GM23248 (cell line): ENCODE data around the gene ADAM19. TPM values are rescaled to one million over a fixed set of nuclear protein-coding genes. Genes with fewer than 3 reads are reported as not detected.

Experiments
- DNase-seq: peaks from one replicate; pipeline ENCODE4 v3.0.0-alpha.2; 2015
- H2AFZ ChIP-seq: fragments of 200-600 bp; sonication (generic); 2 replicates; pipeline ENCODE4 v1.6.1; 2016; ENCODE audit warnings: antibody characterized with exemption
- H3F3A ChIP-seq: fragments of 200-600 bp; sonication (generic); 2 replicates; pipeline ENCODE4 v1.6.1; 2016; ENCODE audit warnings: mild to moderate bottlenecking, antibody characterized with exemption, mixed run types; ENCODE audit not compliant: insufficient read depth
- H3K27ac ChIP-seq: fragments of 200-600 bp; sonication (generic); 2 replicates; pipeline ENCODE4 v1.5.1; 2016; ENCODE audit warnings: mild to moderate bottlenecking
- H3K27me3 ChIP-seq: fragments of 200-600 bp; sonication (generic); replicated peaks from 2 replicates; pipeline ENCODE4 v1.6.1; 2016; ENCODE audit warnings: mild to moderate bottlenecking; ENCODE audit not compliant: insufficient read depth
- H3K36me3 ChIP-seq: fragments of 200-600 bp; sonication (generic); 2 replicates; pipeline ENCODE4 v1.6.1; 2016; ENCODE audit warnings: low read depth, mild to moderate bottlenecking
- H3K4me1 ChIP-seq: fragments of 200-600 bp; sonication (generic); 2 replicates; pipeline ENCODE4 v1.6.1; 2016; ENCODE audit warnings: mild to moderate bottlenecking; ENCODE audit not compliant: insufficient read depth
- H3K4me2 ChIP-seq: fragments of 200-600 bp; sonication (generic); one replicate; pipeline ENCODE4 v1.6.1; 2016; ENCODE audit warnings: mild to moderate bottlenecking; ENCODE audit not compliant: unreplicated experiment
- H3K4me3 ChIP-seq: fragments of 200-600 bp; sonication (generic); 2 replicates; pipeline ENCODE4 v1.5.1; 2016; ENCODE audit warnings: mild to moderate bottlenecking
- H3K79me2 ChIP-seq: fragments of 200-600 bp; sonication (generic); 2 replicates; pipeline ENCODE4 v1.6.1; 2016; ENCODE audit warnings: mild to moderate bottlenecking; ENCODE audit not compliant: insufficient read depth
- H3K9ac ChIP-seq: fragments of 200-600 bp; sonication (generic); 2 replicates; pipeline ENCODE4 v1.6.1; 2016; ENCODE audit warnings: mild to moderate bottlenecking
- H3K9me2 ChIP-seq: fragments of 200-600 bp; sonication (generic); 2 replicates; pipeline ENCODE4 v1.6.1; 2016; ENCODE audit warnings: mixed run types, mild to moderate bottlenecking, moderate library complexity; ENCODE audit not compliant: insufficient read depth
- H3K9me3 ChIP-seq: fragments of 200-600 bp; sonication (generic); one replicate; pipeline ENCODE4 v1.6.1; 2017; ENCODE audit warnings: low read depth
- H4K20me1 ChIP-seq: fragments of 200-600 bp; sonication (generic); 2 replicates; pipeline ENCODE4 v1.6.0; 2016; ENCODE audit not compliant: insufficient read depth
- EZH2 ChIP-seq: fragments of 200-600 bp; sonication (generic); IDR thresholded peaks from 2 replicates; pipeline ENCODE4 v1.6.1; 2018; ENCODE audit warnings: antibody characterized with exemption, mild to moderate bottlenecking; ENCODE audit not compliant: insufficient read depth, poor library complexity, severe bottlenecking
- EZH2phosphoT487 ChIP-seq: fragments of 200-600 bp; sonication (generic); IDR thresholded peaks from 2 replicates; pipeline ENCODE4 v1.6.1; 2018; ENCODE audit warnings: antibody characterized with exemption, moderate library complexity, mild to moderate bottlenecking, low read depth; ENCODE audit not compliant: insufficient read depth
- WGBS, 2 experiments: methylation state at CpG; one replicate each; pipeline ENCODE4 v1.1.6; 2015 to 2017; ENCODE audit warnings: low lambda C conversion rate in 2 of 2, low coverage in 1 of 2; ENCODE audit errors: missing lambda C conversion rate in 2 of 2; 5-methylcytosine and 5-hydroxymethylcytosine counted together
- in situ Hi-C: fragments of 300-500 bp; cut with MboI; formaldehyde crosslinking; loops from 2 replicates; pipeline ENCODE4 v1.15.0; 2020
- polyA plus RNA-seq: library from polyadenylated mRNA; unstranded; fragments of >200 nt; fragmentation: Nextera tagmentation; extraction: Ambion mirVana; gene quantifications from 2 replicates; pipeline ENCODE4 v1.2.1, GENCODE V29; 2016
- total RNA-seq: library from RNA; depleted of rRNA; stranded (reverse); fragments of >200 nt; shearing (Covaris generic); gene quantifications from 2 replicates; pipeline ENCODE4 v1.2.3, GENCODE V29; 2014

The ADAM19 gene
- total and polyA plus RNA-seq, 2 experiments from 2014 or later, result 18.1 to 20.5 TPM

- no peaks in the 10 kb centered on the region for H3K9me2 ChIP-seq
- no peak overlapping the region for H2AFZ ChIP-seq
- no peaks in the 10 kb centered on the region; the same call in 1 of the 2 replicates for H3K36me3 ChIP-seq
- peaks cover 6% of the 10 kb centered on the region for H3K4me1 ChIP-seq
- H3F3A ChIP-seq, result peaks cover 5% of the 10 kb centered on the region
- no peaks in the 10 kb centered on the region for H4K20me1 ChIP-seq
- no peak for DNase-seq
- H3K27me3 ChIP-seq, result no peaks in the 10 kb centered on the region
- no peaks in the 10 kb centered on the region for H3K79me2 ChIP-seq
- no peak overlapping the region for H3K4me2 ChIP-seq
- no peak overlapping the region for H3K27ac ChIP-seq
- no peak overlapping the region for H3K9ac ChIP-seq
- in situ Hi-C loops, result no loop called here
- no peak overlapping the region for H3K4me3 ChIP-seq
- no peak for TF ChIP-seq EZH2phosphoT487
- TF ChIP-seq EZH2, result no peak
- H3K9me3 ChIP-seq, result no peaks in the 10 kb centered on the region
- WGBS, 2 experiments, result 80 to 81% methylated on average over 3 of the region's 3 CpGs
Measured at GRCh38 chr5:157506066-157506590, 69.4 kb downstream of the ADAM19 start.

- Histone ChIP-seq H3K9me3 (no peaks in the 10 kb centered on the region), H3K9me2 (no peaks in the 10 kb centered on the region), H3F3A (no peaks in the 10 kb centered on the region), H3K27me3 (no peaks in the 10 kb centered on the region), H3K36me3 (no peaks in the 10 kb centered on the region; the same call in 1 of the 2 replicates), H3K4me3 (no peak overlapping the region), H3K79me2 (no peaks in the 10 kb centered on the region), H4K20me1 (no peaks in the 10 kb centered on the region), H3K4me1 (peaks cover under 1% of the 10 kb centered on the region; the same call in 1 of the 2 replicates), H3K4me2 (no peak overlapping the region), H3K9ac (no peak overlapping the region), H2AFZ (no peak overlapping the region), H3K27ac (no peak overlapping the region)
- in situ Hi-C loops, result no loop called here
- DNase-seq, result no peak
- TF ChIP-seq EZH2 (no peak), EZH2phosphoT487 (no peak)
- WGBS, 2 experiments, result 96 to 98% methylated on average over 6 of the region's 6 CpGs
Measured at GRCh38 chr5:157505496-157505895, 70.1 kb downstream of the ADAM19 start.

DNA sequence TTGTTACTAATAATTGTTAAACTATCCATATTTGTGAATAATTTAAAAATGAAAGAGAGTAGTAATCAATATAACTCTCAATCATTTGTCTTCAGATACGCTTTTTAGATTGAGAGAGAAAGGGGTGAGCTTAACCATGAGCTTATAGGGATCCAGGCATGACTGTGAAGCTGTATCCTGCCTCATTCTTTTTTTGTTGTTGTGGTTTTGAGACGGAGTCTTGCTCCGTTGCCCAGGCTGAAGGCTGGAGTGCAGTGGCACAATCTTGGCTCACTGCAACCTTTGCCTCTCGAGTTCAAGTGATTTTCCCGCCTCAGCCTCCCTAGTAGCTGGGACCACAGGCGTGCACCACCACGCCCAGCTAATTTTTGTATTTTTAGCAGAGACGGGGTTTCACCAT is 71.5 kb downstream of the ADAM19 start:
- H3K36me3 ChIP-seq, result no peaks in the 10 kb centered on the region; the same call in 1 of the 2 replicates
- WGBS, 2 experiments, result 90 to 91% methylated on average over 8 of the region's 8 CpGs
- H2AFZ ChIP-seq, result no peak overlapping the region
- H3K27me3 ChIP-seq, result no peaks in the 10 kb centered on the region
- H3K4me1 ChIP-seq, result no peaks in the 10 kb centered on the region; the same call in 1 of the 2 replicates
- H3K79me2 ChIP-seq, result no peaks in the 10 kb centered on the region
- H3K9me3 ChIP-seq, result no peaks in the 10 kb centered on the region
- no peaks in the 10 kb centered on the region for H4K20me1 ChIP-seq
- H3K4me3 ChIP-seq, result no peak overlapping the region
- no peak overlapping the region for H3K4me2 ChIP-seq
- H3K9ac ChIP-seq, result no peak overlapping the region
- no peaks in the 10 kb centered on the region for H3F3A ChIP-seq
- TF ChIP-seq EZH2phosphoT487, result no peak
- no peak for TF ChIP-seq EZH2
- in situ Hi-C loops, result no loop called here
- no peaks in the 10 kb centered on the region for H3K9me2 ChIP-seq
- H3K27ac ChIP-seq, result no peak overlapping the region
- no peak for DNase-seq

GRCh38 chr5:157502143-157502647 is 73.4 kb downstream of the ADAM19 start:
- Histone ChIP-seq H3K9ac (no peak overlapping the region), H3K9me3 (no peaks in the 10 kb centered on the region), H2AFZ (no peak overlapping the region), H3K27me3 (no peaks in the 10 kb centered on the region), H3K9me2 (no peaks in the 10 kb centered on the region), H3F3A (no peaks in the 10 kb centered on the region), H3K27ac (no peak overlapping the region), H3K4me1 (no peaks in the 10 kb centered on the region), H3K4me2 (no peak overlapping the region), H3K36me3 (no peaks in the 10 kb centered on the region; the same call in 1 of the 2 replicates), H3K4me3 (no peak overlapping the region), H3K79me2 (no peaks in the 10 kb centered on the region), H4K20me1 (no peaks in the 10 kb centered on the region)
- WGBS, 2 experiments, result 80 to 84% methylated on average over 8 of the region's 8 CpGs
- no peak for DNase-seq
- in situ Hi-C loops, result no loop called here
- TF ChIP-seq EZH2 (no peak), EZH2phosphoT487 (no peak)
